ENCODE data around the gene ARHGAP42.

The ARHGAP42 gene

DNA sequence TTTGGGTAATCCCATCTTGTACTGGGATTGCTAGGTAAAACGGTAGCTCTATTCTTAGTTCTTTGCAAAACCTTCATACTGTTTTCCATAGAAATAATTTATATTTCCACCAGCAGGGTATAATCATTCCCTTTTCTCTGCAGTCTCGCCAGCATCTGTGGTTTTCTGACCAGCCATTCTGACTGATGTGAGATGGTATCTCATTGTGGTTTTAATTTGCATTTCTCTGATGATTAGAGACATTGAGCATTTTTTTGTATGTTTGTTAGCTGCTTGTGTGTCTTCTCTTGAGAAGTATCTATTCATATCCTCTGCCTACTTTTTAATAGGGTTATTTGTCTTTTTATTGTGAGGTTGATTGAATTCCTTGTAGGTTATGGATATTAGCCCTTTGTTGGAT is 221.7 kb downstream of the ARHGAP42 start:
- Histone ChIP-seq H3K9ac (ENCODE audit: low read depth, low read length) (no peak overlapping the region), H3K27ac (ENCODE audit: low read length) (no peak overlapping the region), H3K36me3 (ENCODE audit: insufficient read depth, low read length) (no peaks in the 10 kb centered on the region), H3K4me2 (ENCODE audit: insufficient read depth, low read length) (no peak overlapping the region), H4K20me1 (ENCODE audit: insufficient read depth, low read length) (no peaks in the 10 kb centered on the region; the same call in 1 of the 2 replicates), H3K4me3 (ENCODE audit: low read depth in 1 of 2, low read length in 2 of 2) (no peak overlapping the region), H3K27me3 (ENCODE audit: insufficient read depth, low read length, poor library complexity) (no peaks in the 10 kb centered on the region), H3K79me2 (ENCODE audit: insufficient read depth, low read length) (no peaks in the 10 kb centered on the region), H3K9me3 (ENCODE audit: insufficient read depth, low read length, severe bottlenecking) (no peaks in the 10 kb centered on the region), H3K4me1 (ENCODE audit: insufficient read depth, low read length) (peaks cover 6% of the 10 kb centered on the region; the same call in 1 of the 2 replicates), H2AFZ (ENCODE audit: low read depth, low read length) (no peak overlapping the region)
- no peak for TF ChIP-seq EZH2 (IDR thresholded peaks at IDR 0.05; ENCODE audit: borderline replicate concordance, low read depth, low read length, severe bottlenecking)
- TF ChIP-seq, protein P1, sequence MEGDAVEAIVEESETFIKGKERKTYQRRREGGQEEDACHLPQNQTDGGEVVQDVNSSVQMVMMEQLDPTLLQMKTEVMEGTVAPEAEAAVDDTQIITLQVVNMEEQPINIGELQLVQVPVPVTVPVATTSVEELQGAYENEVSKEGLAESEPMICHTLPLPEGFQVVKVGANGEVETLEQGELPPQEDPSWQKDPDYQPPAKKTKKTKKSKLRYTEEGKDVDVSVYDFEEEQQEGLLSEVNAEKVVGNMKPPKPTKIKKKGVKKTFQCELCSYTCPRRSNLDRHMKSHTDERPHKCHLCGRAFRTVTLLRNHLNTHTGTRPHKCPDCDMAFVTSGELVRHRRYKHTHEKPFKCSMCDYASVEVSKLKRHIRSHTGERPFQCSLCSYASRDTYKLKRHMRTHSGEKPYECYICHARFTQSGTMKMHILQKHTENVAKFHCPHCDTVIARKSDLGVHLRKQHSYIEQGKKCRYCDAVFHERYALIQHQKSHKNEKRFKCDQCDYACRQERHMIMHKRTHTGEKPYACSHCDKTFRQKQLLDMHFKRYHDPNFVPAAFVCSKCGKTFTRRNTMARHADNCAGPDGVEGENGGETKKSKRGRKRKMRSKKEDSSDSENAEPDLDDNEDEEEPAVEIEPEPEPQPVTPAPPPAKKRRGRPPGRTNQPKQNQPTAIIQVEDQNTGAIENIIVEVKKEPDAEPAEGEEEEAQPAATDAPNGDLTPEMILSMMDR (IDR thresholded peaks at IDR 0.05; ENCODE audit: borderline replicate concordance, extremely low read depth, low read length, poor library complexity, severe bottlenecking), result no peak
- DNase-seq, result peak; percentile 10
- peak; percentile 62; the same call in 2 of the 3 replicates for ATAC-seq (ENCODE audit: insufficient read depth, low read depth)

DNA sequence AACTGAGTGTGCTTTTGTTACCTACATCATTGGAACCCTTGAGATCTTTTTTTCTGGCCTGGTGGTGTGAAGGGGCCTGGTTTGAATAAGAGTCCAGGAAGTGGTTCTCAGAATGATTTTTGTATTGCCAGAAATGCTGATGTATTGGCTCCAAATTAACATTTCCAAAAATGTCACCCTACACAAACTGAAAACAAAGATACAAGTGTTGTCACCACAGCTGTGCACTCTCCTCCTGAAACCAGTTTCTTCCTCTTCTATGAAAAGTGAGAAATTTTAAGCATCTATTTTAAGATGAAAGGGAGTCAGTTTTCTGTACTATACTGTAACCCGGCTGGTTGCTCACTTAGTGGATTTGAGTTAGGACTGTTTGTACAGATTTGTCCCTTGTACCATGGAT is 223.7 kb downstream of the ARHGAP42 start:
- no peaks in the 10 kb centered on the region for H4K20me1 ChIP-seq (ENCODE audit: insufficient read depth, low read length)
- H3K79me2 ChIP-seq (ENCODE audit: insufficient read depth, low read length), result no peaks in the 10 kb centered on the region
- H3K4me3 ChIP-seq (ENCODE audit: low read depth in 1 of 2, low read length in 2 of 2), result no peak overlapping the region
- ATAC-seq (ENCODE audit: insufficient read depth, low read depth), result peak; percentile 54
- H3K4me1 ChIP-seq (ENCODE audit: insufficient read depth, low read length), result peaks cover 6% of the 10 kb centered on the region; the same call in 1 of the 2 replicates
- H3K36me3 ChIP-seq (ENCODE audit: insufficient read depth, low read length), result no peaks in the 10 kb centered on the region
- H3K9ac ChIP-seq (ENCODE audit: low read depth, low read length), result no peak overlapping the region
- H3K27me3 ChIP-seq (ENCODE audit: insufficient read depth, low read length, poor library complexity), result no peaks in the 10 kb centered on the region
- H3K4me2 ChIP-seq (ENCODE audit: insufficient read depth, low read length), result no peak overlapping the region
- no peak overlapping the region for H3K27ac ChIP-seq (ENCODE audit: low read length)
- no peak overlapping the region for H2AFZ ChIP-seq (ENCODE audit: low read depth, low read length)
- H3K9me3 ChIP-seq (ENCODE audit: insufficient read depth, low read length, severe bottlenecking), result no peaks in the 10 kb centered on the region
- no peak for DNase-seq
- TF ChIP-seq EZH2 (IDR thresholded peaks at IDR 0.05; ENCODE audit: borderline replicate concordance, low read depth, low read length, severe bottlenecking), result no peak
- TF ChIP-seq, protein P1 (IDR thresholded peaks at IDR 0.05; ENCODE audit: borderline replicate concordance, extremely low read depth, low read length, poor library complexity, severe bottlenecking), result no peak

DNA sequence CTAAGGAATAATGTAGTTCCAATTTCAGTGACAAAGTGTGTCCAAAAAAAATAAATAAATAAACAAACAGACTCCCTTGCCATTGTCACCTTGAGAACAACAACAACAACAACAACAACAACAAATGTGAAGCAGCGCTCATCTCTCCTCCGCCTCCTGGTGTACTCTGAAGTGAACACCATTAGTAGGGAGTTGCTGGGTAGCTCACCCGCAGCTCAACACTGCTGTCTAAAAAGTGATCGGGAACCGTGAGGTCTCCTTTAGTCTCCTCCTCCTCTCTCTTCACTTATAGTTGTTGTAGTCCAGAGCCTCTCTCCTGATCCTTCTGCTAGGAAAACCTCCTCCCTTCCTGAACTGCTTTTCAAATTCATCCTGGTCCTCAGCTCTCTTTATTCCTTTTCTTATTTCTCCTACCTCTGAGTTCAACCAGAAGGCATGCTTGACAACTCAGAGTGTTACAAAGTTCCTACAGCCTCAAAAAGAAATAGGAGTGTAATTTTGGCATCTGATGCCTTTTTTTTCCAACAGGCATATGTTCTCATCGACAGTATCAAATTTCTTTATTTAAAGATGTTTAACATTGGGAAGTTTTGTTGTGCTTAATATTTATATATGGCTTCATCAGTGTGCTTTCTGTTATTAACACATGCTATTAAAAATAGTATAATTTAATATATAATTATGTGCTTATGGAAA is 227.5 kb downstream of the ARHGAP42 start:
- Histone ChIP-seq H3K4me2 (ENCODE audit: insufficient read depth, low read length) (no peak overlapping the region), H3K36me3 (ENCODE audit: insufficient read depth, low read length) (no peaks in the 10 kb centered on the region), H3K27me3 (ENCODE audit: insufficient read depth, low read length, poor library complexity) (no peaks in the 10 kb centered on the region), H3K79me2 (ENCODE audit: insufficient read depth, low read length) (no peaks in the 10 kb centered on the region), H2AFZ (ENCODE audit: low read depth, low read length) (no peak overlapping the region), H4K20me1 (ENCODE audit: insufficient read depth, low read length) (no peaks in the 10 kb centered on the region), H3K27ac (ENCODE audit: low read length) (no peak overlapping the region), H3K9me3 (ENCODE audit: insufficient read depth, low read length, severe bottlenecking) (no peaks in the 10 kb centered on the region), H3K4me3 (ENCODE audit: low read depth in 1 of 2, low read length in 2 of 2) (no peak overlapping the region), H3K9ac (ENCODE audit: low read depth, low read length) (no peak overlapping the region), H3K4me1 (ENCODE audit: insufficient read depth, low read length) (no peaks in the 10 kb centered on the region)
- no peak for TF ChIP-seq EZH2 (IDR thresholded peaks at IDR 0.05; ENCODE audit: borderline replicate concordance, low read depth, low read length, severe bottlenecking)
- TF ChIP-seq, protein P1 (IDR thresholded peaks at IDR 0.05; ENCODE audit: borderline replicate concordance, extremely low read depth, low read length, poor library complexity, severe bottlenecking), result no peak
- DNase-seq (no peak), ATAC-seq (ENCODE audit: insufficient read depth, low read depth) (no peak)

Data from DND-41 (cell line).